GM19467 (cell line): ENCODE measurements around the gene WDR62.

Experiments
- ATAC-seq: cut with Tn5 transposase; IDR thresholded peaks from one replicate; pipeline ENCODE4 v1.9.1; 2021; ENCODE audit warnings: mild to moderate bottlenecking, moderate library complexity; ENCODE audit not compliant: unreplicated experiment

WDR62 gene

GRCh38 chr19:36139473-36140303, 85.0 kb downstream of the WDR62 start, which contains the start of gene CAPNS1:
TSS of gene CAPNS1 (plus strand) at chr19:36140066. CDS start at chr19:36141012, 946 bp downstream.
- peak; percentile 80 for ATAC-seq

- ATAC-seq = no peak
Measured at GRCh38 chr19:36140304-36141038, 85.8 kb downstream of the WDR62 start.

- ATAC-seq = peak; percentile 40
Measured at GRCh38 chr19:36141039-36141927, 86.6 kb downstream of the WDR62 start.

GRCh38 chr19:36142046-36142445, 87.3 kb downstream of the WDR62 start:
- ATAC-seq = no peak

GRCh38 chr19:36142496-36142895, 87.8 kb downstream of the WDR62 start:
- ATAC-seq = no peak

GRCh38 chr19:36144624-36145023, 89.9 kb downstream of the WDR62 start:
- no peak for ATAC-seq

GRCh38 chr19:36149673-36150406, 95.1 kb downstream of the WDR62 start:
- ATAC-seq = no peak

GRCh38 chr19:36150586-36150985, 95.9 kb downstream of the WDR62 start:
- ATAC-seq = no peak

- no peak for ATAC-seq
Measured at GRCh38 chr19:36151144-36152018, 96.7 kb downstream of the WDR62 start.

GRCh38 chr19:36152019-36152351, 97.3 kb downstream of the WDR62 start:
- no peak for ATAC-seq

GRCh38 chr19:36152352-36153091, 97.8 kb downstream of the WDR62 start, which contains the start of gene COX7A1:
TSS of gene COX7A1 (minus strand) at chr19:36152447. CDS start at chr19:36152407, 40 bp downstream.
- ATAC-seq = no peak

- ATAC-seq = no peak
Measured at GRCh38 chr19:36153126-36153525, 98.4 kb downstream of the WDR62 start.
